Glutamatergic neuron (in vitro differentiated cells): ENCODE measurements around the gene GSDME. TPM values are rescaled to one million over a fixed set of nuclear protein-coding genes. Genes with fewer than 3 reads are reported as not detected.

Experiments
- DNase-seq: peaks from one replicate; pipeline ENCODE4 v3.0.0; 2022
- H3K27ac Mint-ChIP-seq: one replicate; pipeline ENCODE4 v1.8.0; 2020; ENCODE audit warnings: mild to moderate bottlenecking, mixed read lengths, inconsistent platforms; ENCODE audit not compliant: unreplicated experiment
- H3K27me3 Mint-ChIP-seq: one replicate; pipeline ENCODE4 v1.8.0; 2020; ENCODE audit warnings: mild to moderate bottlenecking, moderate library complexity, mixed read lengths, inconsistent platforms; ENCODE audit not compliant: unreplicated experiment
- H3K36me3 Mint-ChIP-seq: one replicate; pipeline ENCODE4 v1.8.0; 2020; ENCODE audit warnings: mild to moderate bottlenecking, mixed read lengths, inconsistent platforms; ENCODE audit not compliant: unreplicated experiment
- H3K4me1 Mint-ChIP-seq: one replicate; pipeline ENCODE4 v1.8.0; 2020; ENCODE audit warnings: mild to moderate bottlenecking, low read depth, mixed read lengths, inconsistent platforms; ENCODE audit not compliant: unreplicated experiment
- H3K4me3 Mint-ChIP-seq: one replicate; pipeline ENCODE4 v1.8.0; 2020; ENCODE audit warnings: mild to moderate bottlenecking, mixed read lengths, inconsistent platforms; ENCODE audit not compliant: unreplicated experiment
- H3K9me3 Mint-ChIP-seq: one replicate; pipeline ENCODE4 v1.8.0; 2020; ENCODE audit warnings: mild to moderate bottlenecking, moderate library complexity, mixed read lengths, inconsistent platforms; ENCODE audit not compliant: unreplicated experiment
- total RNA-seq: library from RNA; stranded (reverse); fragmentation: NEBNext Ultra II Directional; extraction: Animal tissue kit (Norgen Biotek cat#: 25700); gene quantifications from one replicate; pipeline ENCODE4 v1.2.1, GENCODE V29; 2021; ENCODE audit not compliant: unreplicated experiment
- TF ChIP-seq, protein P1 (sequence below): fragments of 200-600 bp; sonication (generic); IDR thresholded peaks from one replicate; pipeline ENCODE4 v1.5.0; 2021; ENCODE audit not compliant: partially characterized antibody, unreplicated experiment

The GSDME gene
- total RNA-seq, 1 donor from 2014 or later = 12.7 TPM

DNA sequence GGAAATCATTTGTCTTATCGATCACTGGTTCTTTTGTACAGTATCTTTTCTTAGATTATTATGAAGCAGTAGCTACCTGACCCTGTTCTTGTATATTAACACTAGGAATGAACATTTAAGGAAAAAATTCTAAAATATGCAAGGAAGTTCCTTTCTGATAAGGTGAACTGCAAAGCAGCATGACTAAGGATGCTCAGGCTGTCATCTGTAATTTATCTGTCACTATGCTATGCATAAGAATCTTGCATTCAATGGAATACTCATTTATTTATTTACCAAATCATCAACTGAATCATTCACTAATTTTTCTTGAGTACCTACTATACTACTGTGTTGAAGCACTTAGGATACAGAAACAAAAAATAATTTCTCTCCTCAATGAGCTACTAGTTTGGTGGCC, 5.8 kb downstream of the GSDME start:
- H3K4me3 Mint-ChIP-seq = no peak overlapping the region
- TF ChIP-seq, protein P1, sequence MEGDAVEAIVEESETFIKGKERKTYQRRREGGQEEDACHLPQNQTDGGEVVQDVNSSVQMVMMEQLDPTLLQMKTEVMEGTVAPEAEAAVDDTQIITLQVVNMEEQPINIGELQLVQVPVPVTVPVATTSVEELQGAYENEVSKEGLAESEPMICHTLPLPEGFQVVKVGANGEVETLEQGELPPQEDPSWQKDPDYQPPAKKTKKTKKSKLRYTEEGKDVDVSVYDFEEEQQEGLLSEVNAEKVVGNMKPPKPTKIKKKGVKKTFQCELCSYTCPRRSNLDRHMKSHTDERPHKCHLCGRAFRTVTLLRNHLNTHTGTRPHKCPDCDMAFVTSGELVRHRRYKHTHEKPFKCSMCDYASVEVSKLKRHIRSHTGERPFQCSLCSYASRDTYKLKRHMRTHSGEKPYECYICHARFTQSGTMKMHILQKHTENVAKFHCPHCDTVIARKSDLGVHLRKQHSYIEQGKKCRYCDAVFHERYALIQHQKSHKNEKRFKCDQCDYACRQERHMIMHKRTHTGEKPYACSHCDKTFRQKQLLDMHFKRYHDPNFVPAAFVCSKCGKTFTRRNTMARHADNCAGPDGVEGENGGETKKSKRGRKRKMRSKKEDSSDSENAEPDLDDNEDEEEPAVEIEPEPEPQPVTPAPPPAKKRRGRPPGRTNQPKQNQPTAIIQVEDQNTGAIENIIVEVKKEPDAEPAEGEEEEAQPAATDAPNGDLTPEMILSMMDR = no peak
- peaks cover 8% of the 10 kb centered on the region for H3K27me3 Mint-ChIP-seq
- DNase-seq = no peak
- H3K4me1 Mint-ChIP-seq = peaks cover 4% of the 10 kb centered on the region
- H3K36me3 Mint-ChIP-seq = no peaks in the 10 kb centered on the region
- peaks cover 3% of the 10 kb centered on the region for H3K9me3 Mint-ChIP-seq
- no peak overlapping the region for H3K27ac Mint-ChIP-seq

DNA sequence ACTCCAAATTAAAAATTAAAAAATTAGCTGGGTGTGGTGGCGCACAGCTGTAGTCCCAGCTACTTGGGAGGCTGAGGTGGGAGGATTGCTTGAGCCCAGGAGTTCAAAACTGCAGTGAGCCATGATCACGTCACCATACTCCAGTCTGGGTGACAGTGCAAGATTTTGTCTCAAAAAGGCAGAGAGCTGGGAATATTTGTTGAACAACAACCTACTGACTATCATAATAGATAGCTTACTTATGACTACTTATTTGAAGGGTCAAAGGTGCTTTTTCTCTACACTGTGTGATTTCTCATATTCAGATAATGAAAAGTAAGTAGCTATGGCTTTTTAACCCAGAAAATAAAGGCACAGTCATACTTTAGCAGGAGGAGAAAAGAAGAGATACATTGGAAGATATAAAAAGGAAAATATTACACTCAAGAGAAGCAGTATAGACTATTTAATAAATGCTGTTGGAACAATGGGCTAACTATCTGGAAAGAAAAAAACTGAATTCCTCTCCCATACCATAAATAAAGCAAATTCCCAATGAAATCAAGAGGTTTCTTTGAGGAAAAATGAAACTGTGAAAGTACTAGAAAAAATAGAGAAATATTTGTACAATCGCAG, 6.7 kb downstream of the GSDME start:
- TF ChIP-seq, protein P1 = no peak
- Mint-ChIP-seq H3K4me1 (peaks cover 4% of the 10 kb centered on the region), H3K27me3 (peaks cover 3% of the 10 kb centered on the region), H3K27ac (no peak overlapping the region), H3K4me3 (no peak overlapping the region), H3K36me3 (no peaks in the 10 kb centered on the region), H3K9me3 (no peaks in the 10 kb centered on the region)
- DNase-seq = no peak

GRCh38 chr7:24748521-24748920, 8.7 kb downstream of the GSDME start:
- peaks cover 4% of the 10 kb centered on the region for H3K4me1 Mint-ChIP-seq
- no peaks in the 10 kb centered on the region for H3K9me3 Mint-ChIP-seq
- TF ChIP-seq, protein P1 = no peak
- H3K4me3 Mint-ChIP-seq = no peak overlapping the region
- no peaks in the 10 kb centered on the region for H3K36me3 Mint-ChIP-seq
- no peak overlapping the region for H3K27ac Mint-ChIP-seq
- H3K27me3 Mint-ChIP-seq = no peaks in the 10 kb centered on the region
- DNase-seq = no peak

GRCh38 chr7:24745355-24745754, 11.9 kb downstream of the GSDME start:
- Mint-ChIP-seq H3K36me3 (no peaks in the 10 kb centered on the region), H3K9me3 (no peaks in the 10 kb centered on the region), H3K4me3 (no peak overlapping the region), H3K4me1 (no peaks in the 10 kb centered on the region), H3K27ac (no peak overlapping the region), H3K27me3 (no peaks in the 10 kb centered on the region)
- TF ChIP-seq, protein P1 = no peak
- DNase-seq = no peak

- Mint-ChIP-seq H3K27me3 (no peaks in the 10 kb centered on the region), H3K27ac (no peak overlapping the region), H3K4me3 (no peak overlapping the region), H3K4me1 (no peaks in the 10 kb centered on the region), H3K36me3 (no peaks in the 10 kb centered on the region), H3K9me3 (no peaks in the 10 kb centered on the region)
- TF ChIP-seq, protein P1 = no peak
- DNase-seq = no peak
These were observed 13.8 kb downstream of the GSDME start for GRCh38 chr7:24743471-24743870.
